Subcutaneous adipose tissue (tissue), 4 donors: Measurements from ENCODE around the gene NPPA. TPM values are rescaled to one million over a fixed set of nuclear protein-coding genes. Genes with fewer than 3 reads are reported as not detected.

Source experiments
- CTCF ChIP-seq: fragments of 450-650 bp; IDR thresholded peaks from one replicate; pipeline ENCODE4 v1.5.1; 2016; ENCODE audit warnings: low read depth, mild to moderate bottlenecking, control low read depth, antibody characterized with exemption, moderate library complexity
- small RNA-seq: library from RNA; depleted of rRNA; stranded (forward); fragments of <200 nt; gene quantifications from one replicate; pipeline ENCODE3, GENCODE V24; 2016
- total RNA-seq, 4 donors: library from RNA; depleted of rRNA; stranded (reverse); fragments of >200 nt; gene quantifications; one replicate each; pipeline ENCODE4 v1.1.0, GENCODE V29; 2016

The NPPA gene
- total RNA-seq, 4 donors from 2014 or later: not detected

- TF ChIP-seq CTCF: no peak
Measured at GRCh38 chr1:11796036-11796828, 51.4 kb downstream of the NPPA start.

Small RNAs within 50 kb of the gene (small RNA-seq; reads per million reads assigned to genes)
- gene RF02156: not detected
- not detected for gene RF02157
- gene RF02158: not detected

Other genes with a start within 250 kb of the NPPA start
- under 1 TPM in 2 of 4 donors, not detected in 2; 0.22 to 0.51 TPM for gene FBXO2, start 193.4 kb downstream of the NPPA start, total RNA-seq
- 10 to 100 TPM in 1 of 4 donors, 1 to 10 TPM in 3; 6.2 to 13.1 (median 7.8) TPM for gene FBXO44, start 192.9 kb downstream of the NPPA start, total RNA-seq
- gene FBXO6, start 183.6 kb downstream of the NPPA start, total RNA-seq: 10 to 100 TPM in 3 of 4 donors, 1 to 10 TPM in 1; 8.2 to 16.6 (median 13.5) TPM
- gene MAD2L2, start 166.6 kb downstream of the NPPA start, total RNA-seq: 10 to 100 TPM; 20.5 to 44.5 (median 25.8) TPM
- under 1 TPM in 1 of 4 donors, not detected in 3; 0.17 TPM for gene DRAXIN, start 156.1 kb downstream of the NPPA start, total RNA-seq
- 10 to 100 TPM; 22.0 to 82.3 (median 58.3) TPM for gene AGTRAP, start 111.6 kb downstream of the NPPA start, total RNA-seq
- 1 to 10 TPM in 1 of 4 donors, under 1 TPM in 1, not detected in 2; 0.17 to 3.9 TPM for gene C1orf167, start 85.6 kb downstream of the NPPA start, total RNA-seq
- 10 to 100 TPM; 13.4 to 38.8 (median 27.7) TPM for gene MTHFR, start 41.8 kb downstream of the NPPA start, total RNA-seq
- 10 to 100 TPM; 14.4 to 21.2 (median 20.5) TPM for gene CLCN6, start 41.6 kb downstream of the NPPA start, total RNA-seq
- gene NPPB, start 11.2 kb upstream of the NPPA start, total RNA-seq: not detected
- gene KIAA2013, start 78.6 kb upstream of the NPPA start, total RNA-seq: 10 to 100 TPM; 39.0 to 78.6 (median 49.1) TPM
- 10 to 100 TPM; 34.4 to 95.1 (median 72.7) TPM for gene PLOD1, start 86.9 kb upstream of the NPPA start, total RNA-seq
- gene MFN2, start 132.7 kb upstream of the NPPA start, total RNA-seq: 10 to 100 TPM; 46.5 to 69.9 (median 48.8) TPM
- gene MIIP, start 171.7 kb upstream of the NPPA start, total RNA-seq: 10 to 100 TPM; 17.1 to 26.3 (median 22.1) TPM
- 1 to 10 TPM; 1.5 to 7.2 (median 2.9) TPM for gene TNFRSF8, start 215.5 kb upstream of the NPPA start, total RNA-seq